HG03045 (cell line): ENCODE results near the gene CPNE7.
"Not testable (repeated sequence)": the region's sequence is repeated elsewhere in the genome, so short reads cannot be mapped to it uniquely, and the experiment has no call there.

Source experiments
- ATAC-seq: cut with Tn5 transposase; IDR thresholded peaks from one replicate; pipeline ENCODE4 v1.9.1; 2021; ENCODE audit warnings: mild to moderate bottlenecking, moderate library complexity; ENCODE audit not compliant: unreplicated experiment

Gene CPNE7

DNA sequence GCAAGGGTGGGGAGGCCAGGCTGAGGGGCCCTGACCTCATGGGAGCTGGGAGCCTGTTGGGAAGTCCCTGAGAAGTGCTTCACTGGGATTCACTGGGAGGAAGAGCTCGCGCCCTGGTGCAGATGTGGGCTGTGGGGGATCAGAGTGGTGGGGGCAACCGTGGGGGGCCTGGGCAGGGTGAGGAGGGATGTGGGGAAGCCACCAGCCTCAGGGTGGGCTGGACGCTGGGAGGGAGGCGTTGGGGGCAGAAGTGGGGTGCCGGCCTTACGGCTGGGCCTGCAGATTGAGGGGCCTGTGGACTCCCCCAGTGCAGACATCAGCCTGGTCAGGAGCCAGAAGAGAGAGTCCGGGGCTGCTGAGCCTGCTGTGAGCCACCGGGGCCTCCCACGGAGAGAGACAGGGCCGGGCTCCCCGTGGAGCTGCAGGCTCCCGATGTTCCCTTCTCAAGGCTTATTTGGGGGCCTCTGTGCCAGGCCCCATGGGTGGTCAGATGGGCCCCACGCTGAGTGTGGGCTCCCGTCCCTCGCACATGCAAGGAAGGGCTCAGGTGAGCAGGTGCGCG, 45.7 kb downstream of the CPNE7 start:
- ATAC-seq, result no peak

- ATAC-seq, result no peak
Measured at GRCh38 chr16:89621698-89622409, 46.3 kb downstream of the CPNE7 start.

DNA sequence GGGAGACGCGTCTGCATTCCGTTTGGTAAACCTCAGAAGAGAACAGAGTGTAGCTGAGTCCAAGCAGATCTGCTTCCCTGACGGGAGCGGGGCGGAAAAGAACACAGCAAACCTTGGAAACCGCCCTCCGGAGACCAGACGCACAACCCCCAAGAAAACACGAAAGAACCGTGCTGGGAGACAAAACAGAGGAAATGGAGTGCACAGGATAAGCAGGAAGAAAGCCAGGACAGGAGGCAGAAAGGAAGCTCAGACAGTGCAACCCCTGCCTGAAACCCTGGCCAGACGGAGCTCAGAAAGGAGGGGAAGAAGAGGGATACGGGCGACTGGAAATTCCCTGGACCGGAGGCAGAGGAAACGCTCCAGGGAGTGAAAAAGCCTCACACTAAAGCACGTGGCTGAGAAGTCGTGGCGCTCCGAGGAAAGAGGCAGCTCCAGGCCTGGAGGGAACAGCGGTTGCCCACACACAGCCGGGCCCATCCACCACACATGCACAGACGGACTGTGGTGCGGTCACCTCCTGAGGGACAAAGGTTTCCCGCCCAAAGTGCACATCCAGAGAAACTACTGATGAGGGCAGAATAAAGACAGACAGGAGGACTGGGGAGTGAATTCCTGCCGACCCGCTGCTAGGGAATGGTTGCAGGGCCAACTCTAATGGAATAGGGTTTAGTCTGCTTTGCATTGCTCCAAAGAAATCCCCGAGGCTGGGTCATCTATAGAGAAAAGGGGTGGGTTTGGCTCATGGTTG, 48.1 kb downstream of the CPNE7 start:
- ATAC-seq, result no peak

DNA sequence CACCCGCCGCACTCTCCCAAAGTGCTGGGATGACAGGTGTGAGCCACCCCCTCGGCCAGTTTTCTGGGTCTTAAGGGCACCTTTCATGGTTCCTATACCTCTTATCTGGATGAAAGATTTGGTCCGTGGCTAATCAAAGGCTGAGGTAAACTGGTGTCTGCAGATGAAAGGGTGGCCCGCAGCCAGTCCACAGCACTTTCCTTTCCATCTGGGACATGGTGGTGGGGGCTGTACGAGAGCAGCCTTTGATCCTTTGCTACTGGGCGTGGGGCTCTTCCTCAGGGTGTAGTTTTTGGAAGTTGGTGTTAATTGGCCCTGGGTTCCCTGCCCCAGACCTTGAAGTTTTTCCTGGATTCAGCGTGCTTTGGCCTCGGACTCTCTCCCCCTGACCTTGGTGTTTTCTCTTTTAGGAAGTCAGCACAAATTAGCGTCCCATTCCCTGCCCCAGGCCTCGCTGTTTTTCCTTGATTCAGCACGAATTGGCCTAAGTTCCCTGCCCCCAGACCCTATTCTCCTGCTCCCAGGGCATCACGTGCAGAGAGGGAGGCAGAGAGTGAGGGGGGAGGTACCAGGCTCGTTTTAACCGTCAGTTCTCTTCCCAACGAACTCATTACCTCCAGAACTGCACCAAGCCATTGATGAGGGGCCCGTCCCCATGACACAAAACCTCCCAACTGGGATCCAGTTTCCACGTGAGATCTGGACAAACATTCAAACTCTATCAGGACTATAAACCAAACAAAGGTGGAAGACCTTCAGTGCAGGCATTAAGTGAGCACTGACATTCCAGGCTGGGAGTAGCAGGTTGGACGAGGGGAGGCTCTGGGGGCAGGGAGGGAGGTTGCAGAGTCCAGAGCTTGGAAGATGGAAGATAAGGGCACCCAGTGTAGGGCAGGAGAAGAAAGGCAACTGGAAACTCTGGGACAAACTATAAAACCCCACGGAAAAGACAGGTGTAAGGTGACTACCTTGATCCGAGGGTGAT, 49.5 kb downstream of the CPNE7 start:
- no peak for ATAC-seq

GRCh38 chr16:89629827-89630610, 54.5 kb downstream of the CPNE7 start:
- no peak for ATAC-seq

DNA sequence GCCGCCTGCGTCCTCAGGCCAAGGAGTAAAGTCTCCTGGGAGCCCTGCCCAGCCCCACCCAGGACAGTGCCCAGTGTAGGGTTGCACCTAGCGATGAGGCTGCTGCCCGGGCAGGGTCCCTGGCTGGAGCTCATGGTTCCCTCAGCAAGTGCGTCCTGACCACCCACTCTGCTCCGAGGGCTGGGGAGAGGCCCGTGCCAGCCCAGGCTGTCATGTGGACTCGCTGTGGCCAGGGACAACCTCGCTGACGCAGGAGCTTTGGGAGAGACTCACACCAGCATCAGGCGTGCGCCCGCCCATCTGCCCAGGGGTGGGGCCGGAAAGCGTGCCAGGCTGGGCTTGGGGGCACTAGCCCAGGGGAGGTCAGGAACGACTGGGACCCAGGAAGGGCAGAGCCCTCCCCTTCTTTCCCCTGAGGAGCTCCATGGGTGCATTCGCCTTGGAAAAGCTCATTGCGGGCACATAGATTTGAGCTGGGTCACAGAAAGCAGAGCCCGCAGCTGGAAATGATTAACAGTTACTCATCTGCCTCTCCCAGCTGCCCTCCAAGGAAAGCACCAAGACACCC, 57.6 kb downstream of the CPNE7 start:
- ATAC-seq, result no peak

DNA sequence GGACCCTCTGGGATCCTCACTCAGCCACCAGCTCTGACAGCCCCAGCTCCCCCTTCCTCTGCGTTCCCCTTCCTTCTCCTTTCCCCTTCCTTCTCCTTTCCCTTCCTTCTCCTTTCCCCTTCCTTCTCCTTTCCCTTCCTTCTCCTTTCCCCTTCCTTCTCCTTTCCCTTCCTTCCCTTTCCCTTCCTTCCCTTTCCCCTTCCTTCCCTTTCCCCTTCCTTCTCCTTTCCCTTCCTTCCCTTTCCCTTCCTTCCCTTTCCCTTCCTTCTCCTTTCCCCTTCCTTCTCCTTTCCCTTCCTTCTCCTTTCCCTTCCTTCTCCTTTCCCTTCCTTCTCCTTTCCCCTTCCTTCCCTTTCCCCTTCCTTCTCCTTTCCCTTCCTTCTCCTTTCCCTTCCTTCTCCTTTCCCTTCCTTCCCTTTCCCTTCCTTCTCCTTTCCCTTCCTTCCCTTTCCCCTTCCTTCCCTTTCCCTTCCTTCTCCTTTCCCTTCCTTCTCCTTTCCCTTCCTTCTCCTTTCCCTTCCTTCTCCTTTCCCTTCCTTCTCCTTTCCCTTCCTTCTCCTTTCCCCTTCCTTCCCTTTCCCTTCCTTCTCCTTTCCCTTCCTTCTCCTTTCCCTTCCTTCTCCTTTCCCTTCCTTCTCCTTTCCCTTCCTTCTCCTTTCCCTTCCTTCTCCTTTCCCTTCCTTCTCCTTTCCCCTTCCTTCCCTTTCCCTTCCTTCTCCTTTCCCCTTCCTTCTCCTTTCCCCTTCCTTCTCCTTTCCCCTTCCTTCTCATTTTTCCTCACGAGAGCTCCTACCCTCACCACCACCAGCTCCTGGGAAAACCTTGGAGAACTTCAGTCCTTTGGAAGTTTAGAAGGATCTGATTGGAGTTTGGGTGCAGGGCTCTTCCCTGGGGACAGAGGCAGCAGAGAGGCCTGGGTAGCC, 59.2 kb downstream of the CPNE7 start:
- ATAC-seq, result not testable (repeated sequence)

DNA sequence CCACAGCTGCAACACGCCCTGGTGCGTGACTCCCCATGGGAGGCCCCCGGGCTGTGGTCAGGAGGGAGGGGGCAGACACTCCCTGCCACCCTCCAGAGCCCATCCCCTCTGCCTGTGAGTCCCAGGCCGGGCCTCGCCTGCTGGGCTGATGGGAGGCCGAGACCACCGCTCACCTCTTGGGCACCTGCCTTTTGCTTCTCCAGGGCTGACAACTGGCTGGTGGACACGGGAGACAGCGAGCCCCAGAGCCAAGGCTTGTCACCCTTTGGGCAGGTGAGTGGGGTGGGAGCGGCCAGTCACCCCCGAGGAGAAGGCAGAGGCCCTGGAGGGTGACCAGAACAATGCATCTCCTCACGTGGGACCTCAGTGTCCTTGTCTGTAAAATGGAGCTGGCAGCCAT, 61.1 kb downstream of the CPNE7 start:
- no peak for ATAC-seq

DNA sequence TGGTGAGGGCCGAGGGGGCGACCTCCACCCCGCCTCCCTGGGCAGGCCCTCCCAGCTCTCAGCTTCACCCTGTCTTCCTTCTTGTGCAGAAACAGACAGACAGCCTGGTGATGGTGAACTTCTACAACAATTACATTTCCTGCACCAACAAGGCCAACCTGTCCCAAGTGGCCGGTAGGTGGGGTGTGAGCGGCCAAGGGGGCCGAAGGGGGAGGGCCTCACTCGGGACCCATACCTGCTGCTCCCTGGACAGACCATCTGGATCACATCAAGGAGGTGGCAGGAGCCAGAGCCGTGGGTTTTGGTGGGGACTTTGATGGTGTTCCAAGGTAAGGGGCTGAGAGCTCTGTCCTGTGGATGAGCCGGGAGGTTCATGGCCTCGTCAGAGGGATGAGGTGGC, 61.8 kb downstream of the CPNE7 start:
- no peak for ATAC-seq

DNA sequence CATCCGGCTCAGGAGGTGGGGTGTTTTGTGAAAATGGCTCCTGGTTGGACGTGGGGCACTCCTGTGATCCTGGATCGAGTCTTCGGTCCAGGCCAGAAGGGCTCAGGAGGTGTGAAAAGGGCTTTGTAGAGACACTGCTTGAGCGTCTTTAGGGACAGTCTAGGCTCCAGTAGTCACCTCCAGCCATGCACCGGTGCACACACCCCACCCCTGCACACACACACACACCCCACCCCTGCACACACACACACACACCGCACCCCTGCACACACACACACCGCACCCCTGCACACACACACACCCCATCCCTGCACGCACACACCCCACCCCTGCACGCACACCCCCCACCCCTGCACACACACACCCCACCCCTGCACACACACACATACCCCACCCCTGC, 62.9 kb downstream of the CPNE7 start:
- ATAC-seq, result no peak

DNA sequence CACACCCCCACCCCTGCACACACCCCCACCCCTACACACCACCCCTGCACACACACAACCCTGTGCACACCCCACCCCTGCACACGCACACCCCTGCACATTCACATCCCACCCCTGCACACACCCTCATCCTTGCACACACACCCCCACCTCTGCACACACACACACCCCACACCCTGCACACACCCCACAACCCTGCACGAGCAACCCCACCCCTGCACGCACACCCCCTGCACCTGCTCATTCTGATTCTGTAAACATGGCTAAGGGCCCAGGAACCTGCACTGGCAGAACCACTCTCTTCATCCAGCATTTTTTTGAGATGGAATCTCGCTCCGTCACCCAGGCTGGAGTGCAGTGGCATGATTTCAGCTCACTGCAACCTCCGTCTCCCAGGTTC, 63.8 kb downstream of the CPNE7 start:
- no peak for ATAC-seq

- ATAC-seq, result no peak
Measured at GRCh38 chr16:89641458-89642119, 66.0 kb downstream of the CPNE7 start.

DNA sequence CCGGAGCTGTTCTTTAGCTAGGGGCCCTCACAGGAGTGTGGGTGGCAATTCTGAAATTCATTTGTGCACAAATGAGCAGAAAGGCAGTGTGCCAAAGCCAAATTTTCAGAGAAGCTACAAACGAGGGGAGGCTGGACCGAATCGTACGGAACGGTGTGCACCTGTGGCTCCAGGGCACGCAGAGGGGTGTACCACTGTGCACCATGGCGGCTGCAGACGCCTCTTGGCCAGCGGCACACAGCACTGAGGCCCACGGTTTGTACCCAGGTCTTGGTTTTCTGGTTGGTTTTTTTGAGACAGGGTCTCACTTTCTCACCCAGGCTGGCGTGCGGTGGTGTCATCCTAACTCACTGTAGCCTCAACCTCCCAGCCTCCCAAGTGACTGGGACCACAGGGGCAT, 67.0 kb downstream of the CPNE7 start:
- ATAC-seq, result no peak

DNA sequence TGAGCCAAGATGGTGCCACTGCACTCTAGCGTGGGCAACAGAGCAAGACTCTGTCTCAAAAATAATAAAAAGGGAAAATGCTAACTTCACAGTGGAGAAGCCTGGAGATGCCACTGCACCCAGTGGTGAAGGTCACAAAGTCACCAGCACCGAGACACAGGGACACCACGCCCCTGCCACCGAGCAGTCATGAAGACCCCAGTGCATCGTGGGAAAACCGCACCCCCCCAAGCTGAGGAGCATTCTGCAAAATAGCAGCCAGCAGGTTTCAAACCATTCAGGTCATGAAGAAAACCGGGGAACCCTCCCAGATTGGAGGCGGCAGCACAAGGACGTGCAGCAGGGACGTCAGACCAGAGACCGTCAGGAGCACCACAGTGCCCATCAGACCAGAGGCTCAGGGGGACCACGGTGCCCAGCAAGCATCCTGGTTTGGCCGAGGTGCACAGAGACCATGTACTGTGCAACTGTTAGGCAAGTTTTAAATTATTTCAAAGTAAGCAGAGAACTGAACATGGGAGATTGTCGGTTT, 68.3 kb downstream of the CPNE7 start:
- ATAC-seq, result no peak

- no peak for ATAC-seq
Measured at GRCh38 chr16:89645122-89645521, 69.6 kb downstream of the CPNE7 start.

GRCh38 chr16:89646270-89646669, 70.7 kb downstream of the CPNE7 start:
- no peak for ATAC-seq
